Activated CD8-positive, alpha-beta memory T cell treated with anti-CD3 and anti-CD28 coated beads, Interleukin-2, amount 10 ng/mL, durations not matched to agents 7 days and 5 days (primary cell): Measurements from ENCODE around the gene SUDS3. TPM values are rescaled to one million over a fixed set of nuclear protein-coding genes. Genes with fewer than 3 reads are reported as not detected.

Experiments
- ATAC-seq: fragments of 150-1000 bp; cut with Tn5 transposase; one replicate; pipeline ENCODE4 v1.10.0; 2021; ENCODE audit warnings: moderate library complexity
- CTCF ChIA-PET: fragments of 350-600 bp; sonication (Branson Sonifier 250); formaldehyde crosslinking; loops from one replicate; lab custom pipeline; 2021; ENCODE audit warnings: antibody characterized with exemption; lab: Charles Lee
- DNase-seq: peaks from one replicate; pipeline ENCODE4 v3.0.0-alpha.2; 2020
- H3K27ac Mint-ChIP-seq: one replicate; pipeline ENCODE4 v1.8.0; 2021; ENCODE audit warnings: mild to moderate bottlenecking, mixed read lengths
- H3K27me3 Mint-ChIP-seq: one replicate; pipeline ENCODE4 v1.8.0; 2021; ENCODE audit warnings: mixed read lengths
- H3K36me3 Mint-ChIP-seq: one replicate; pipeline ENCODE4 v1.8.0; 2021; ENCODE audit warnings: mild to moderate bottlenecking, mixed read lengths
- H3K4me1 Mint-ChIP-seq: one replicate; pipeline ENCODE4 v1.8.0; 2021; ENCODE audit warnings: mixed read lengths
- H3K4me3 Mint-ChIP-seq: one replicate; pipeline ENCODE4 v1.8.0; 2021; ENCODE audit warnings: mild to moderate bottlenecking, moderate library complexity, mixed read lengths
- H3K9me3 Mint-ChIP-seq: one replicate; pipeline ENCODE4 v1.8.0; 2022; ENCODE audit warnings: low read depth, mixed read lengths
- total RNA-seq, 2 experiments: library from RNA; stranded (reverse); gene quantifications; one replicate each; pipeline ENCODE4 v1.2.3, GENCODE V29; 2021

SUDS3 gene
- total RNA-seq, 2 experiments from 2014 or later = 22.6 to 26.5 TPM

- no peak overlapping the region for H3K4me3 Mint-ChIP-seq
Measured at GRCh38 chr12:118418385-118419057, 42.2 kb downstream of the SUDS3 start.

GRCh38 chr12:118420673-118421072 is 44.3 kb downstream of the SUDS3 start:
- no peak overlapping the region for H3K27ac Mint-ChIP-seq
- H3K4me3 Mint-ChIP-seq = no peak overlapping the region
- H3K9me3 Mint-ChIP-seq = no peaks in the 10 kb centered on the region
- no peaks in the 10 kb centered on the region for H3K27me3 Mint-ChIP-seq
- H3K36me3 Mint-ChIP-seq = peaks cover 11% of the 10 kb centered on the region
- DNase-seq (no peak), ATAC-seq (no peak)
- CTCF ChIA-PET = interaction anchor here (1.4 kb wide), 1 partner anchor 16 kb away, joined by 4 read pairs; no protein-coding TSS in a partner anchor
- no peaks in the 10 kb centered on the region for H3K4me1 Mint-ChIP-seq

More at GRCh38 chr12:118418385-118419057, 42.2 kb downstream of the SUDS3 start:
- CTCF ChIA-PET = interaction anchor here (1.2 kb wide), 1 partner anchor 12 kb away, joined by 3 read pairs; no protein-coding TSS in a partner anchor
- ATAC-seq (no peak), DNase-seq (no peak)
- Mint-ChIP-seq H3K27me3 (no peaks in the 10 kb centered on the region), H3K27ac (no peak overlapping the region), H3K4me1 (no peaks in the 10 kb centered on the region), H3K36me3 (peaks cover 32% of the 10 kb centered on the region), H3K9me3 (no peaks in the 10 kb centered on the region)

- H3K9me3 Mint-ChIP-seq = no peaks in the 10 kb centered on the region
- CTCF ChIA-PET = interaction anchor here (1.0 kb wide), 1 partner anchor 20 kb away, joined by 3 read pairs; no protein-coding TSS in a partner anchor
Measured at GRCh38 chr12:118424884-118425283, 48.5 kb downstream of the SUDS3 start.

DNA sequence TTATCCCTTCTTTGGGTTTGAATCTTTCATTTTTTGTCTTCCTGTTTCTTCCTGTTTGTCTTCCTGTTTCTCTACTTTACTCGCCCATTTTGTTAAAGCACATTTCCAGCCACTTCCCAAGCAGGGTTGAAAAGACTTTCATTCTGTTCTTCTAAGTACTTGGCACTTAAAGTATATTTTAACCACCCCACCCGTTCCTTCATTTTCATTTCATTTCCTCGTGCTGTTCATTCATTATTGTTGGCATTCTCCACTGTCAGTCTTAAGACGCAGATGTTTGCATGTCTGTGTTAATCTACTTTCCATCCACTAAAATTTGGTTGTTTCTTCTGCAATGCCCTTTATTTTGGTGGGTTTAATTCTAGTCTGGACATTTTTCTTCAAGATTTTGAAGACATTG is 49.0 kb downstream of the SUDS3 start:
- H3K9me3 Mint-ChIP-seq = no peaks in the 10 kb centered on the region

More at GRCh38 chr12:118424884-118425283, 48.5 kb downstream of the SUDS3 start:
- no peak for DNase-seq
- Mint-ChIP-seq H3K27me3 (no peaks in the 10 kb centered on the region), H3K27ac (no peak overlapping the region), H3K4me1 (no peaks in the 10 kb centered on the region), H3K36me3 (peaks cover 4% of the 10 kb centered on the region), H3K4me3 (no peak overlapping the region)
- no peak for ATAC-seq

GRCh38 chr12:118427819-118428218 is 51.5 kb downstream of the SUDS3 start:
- Mint-ChIP-seq H3K36me3 (peaks cover 4% of the 10 kb centered on the region), H3K4me3 (no peak overlapping the region), H3K27ac (no peak overlapping the region), H3K27me3 (no peaks in the 10 kb centered on the region), H3K9me3 (no peaks in the 10 kb centered on the region), H3K4me1 (no peaks in the 10 kb centered on the region)
- CTCF ChIA-PET = interaction anchor here (0.9 kb wide), 1 partner anchor 23 kb away, joined by 3 read pairs; no protein-coding TSS in a partner anchor
- ATAC-seq (no peak), DNase-seq (no peak)

More for the DNA sequence above, 49.0 kb downstream of the SUDS3 start:
- Mint-ChIP-seq H3K4me1 (no peaks in the 10 kb centered on the region), H3K36me3 (peaks cover 4% of the 10 kb centered on the region), H3K4me3 (no peak overlapping the region), H3K27ac (no peak overlapping the region), H3K27me3 (no peaks in the 10 kb centered on the region)
- no peak for ATAC-seq
- DNase-seq = no peak
- CTCF ChIA-PET = interaction anchor here (1.0 kb wide), 1 partner anchor 20 kb away, joined by 3 read pairs; no protein-coding TSS in a partner anchor

DNA sequence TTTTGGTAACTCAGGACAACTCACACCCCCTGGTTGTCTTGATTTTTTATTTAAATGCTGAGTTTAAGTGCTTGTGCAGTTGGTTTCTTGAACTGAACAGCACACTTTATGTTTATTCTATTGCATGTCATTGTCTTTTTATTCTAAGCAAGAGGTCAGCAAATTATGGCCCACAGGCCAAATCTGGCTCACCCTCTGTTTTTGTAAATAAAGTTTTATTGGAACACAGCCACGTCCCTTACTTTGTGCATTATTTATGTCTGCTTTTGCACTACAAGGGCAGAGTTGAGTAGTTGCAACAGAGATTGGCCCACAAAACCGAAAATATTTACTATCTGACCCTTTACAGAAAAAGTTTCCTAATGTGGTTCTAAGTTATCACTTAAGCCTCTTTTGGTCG is 52.3 kb downstream of the SUDS3 start:
- ATAC-seq = no peak
- Mint-ChIP-seq H3K27me3 (no peaks in the 10 kb centered on the region), H3K27ac (no peak overlapping the region), H3K4me3 (no peak overlapping the region), H3K9me3 (no peaks in the 10 kb centered on the region), H3K4me1 (no peaks in the 10 kb centered on the region), H3K36me3 (peaks cover 4% of the 10 kb centered on the region)
- CTCF ChIA-PET = no interaction called here
- no peak for DNase-seq

DNA sequence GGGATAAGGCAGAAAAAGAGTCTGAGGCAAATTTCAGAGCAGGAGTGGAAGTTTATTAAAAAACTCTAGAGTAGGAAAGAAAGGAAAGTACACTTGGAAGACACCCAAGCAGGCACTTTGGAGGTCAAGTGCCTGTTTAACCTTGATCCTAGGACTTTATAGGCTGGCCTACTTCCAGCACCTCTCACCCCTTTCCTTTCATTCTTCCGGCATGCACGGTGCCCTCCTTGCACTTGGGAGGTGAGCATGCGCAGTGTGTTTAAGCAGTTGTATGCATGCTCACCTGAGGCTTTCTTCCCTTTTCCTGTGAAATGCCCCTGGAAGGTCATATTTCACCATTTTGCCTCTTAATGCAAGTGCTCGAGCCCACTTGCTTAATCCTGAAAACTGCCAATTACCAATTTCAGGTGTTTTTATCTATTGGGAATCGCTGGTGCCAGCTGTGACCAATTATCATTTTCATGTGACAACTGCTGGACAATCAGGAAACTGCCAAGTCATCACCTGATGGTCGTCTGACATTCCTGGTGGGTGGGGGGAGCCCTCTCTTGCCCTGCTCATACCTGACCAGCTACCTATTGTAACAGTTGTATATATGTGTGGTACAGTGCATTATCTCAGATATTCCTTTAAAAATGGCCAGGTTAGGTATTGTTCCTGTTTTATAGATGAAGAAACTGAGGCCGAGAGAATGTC is 53.5 kb downstream of the SUDS3 start:
- H3K9me3 Mint-ChIP-seq = no peaks in the 10 kb centered on the region
- CTCF ChIA-PET = no interaction called here
- H3K4me1 Mint-ChIP-seq = no peaks in the 10 kb centered on the region
- H3K27me3 Mint-ChIP-seq = no peaks in the 10 kb centered on the region
- peaks cover 4% of the 10 kb centered on the region for H3K36me3 Mint-ChIP-seq
- ATAC-seq = no peak
- no peak overlapping the region for H3K27ac Mint-ChIP-seq
- H3K4me3 Mint-ChIP-seq = no peak overlapping the region
- DNase-seq = no peak

- H3K36me3 Mint-ChIP-seq = peaks cover 4% of the 10 kb centered on the region
- no peak overlapping the region for H3K27ac Mint-ChIP-seq
- no peaks in the 10 kb centered on the region for H3K27me3 Mint-ChIP-seq
- H3K4me1 Mint-ChIP-seq = no peaks in the 10 kb centered on the region
- no peak overlapping the region for H3K4me3 Mint-ChIP-seq
- CTCF ChIA-PET = no interaction called here
- DNase-seq = no peak
- no peaks in the 10 kb centered on the region for H3K9me3 Mint-ChIP-seq
- ATAC-seq = no peak
Measured at GRCh38 chr12:118430516-118430915, 54.2 kb downstream of the SUDS3 start.

DNA sequence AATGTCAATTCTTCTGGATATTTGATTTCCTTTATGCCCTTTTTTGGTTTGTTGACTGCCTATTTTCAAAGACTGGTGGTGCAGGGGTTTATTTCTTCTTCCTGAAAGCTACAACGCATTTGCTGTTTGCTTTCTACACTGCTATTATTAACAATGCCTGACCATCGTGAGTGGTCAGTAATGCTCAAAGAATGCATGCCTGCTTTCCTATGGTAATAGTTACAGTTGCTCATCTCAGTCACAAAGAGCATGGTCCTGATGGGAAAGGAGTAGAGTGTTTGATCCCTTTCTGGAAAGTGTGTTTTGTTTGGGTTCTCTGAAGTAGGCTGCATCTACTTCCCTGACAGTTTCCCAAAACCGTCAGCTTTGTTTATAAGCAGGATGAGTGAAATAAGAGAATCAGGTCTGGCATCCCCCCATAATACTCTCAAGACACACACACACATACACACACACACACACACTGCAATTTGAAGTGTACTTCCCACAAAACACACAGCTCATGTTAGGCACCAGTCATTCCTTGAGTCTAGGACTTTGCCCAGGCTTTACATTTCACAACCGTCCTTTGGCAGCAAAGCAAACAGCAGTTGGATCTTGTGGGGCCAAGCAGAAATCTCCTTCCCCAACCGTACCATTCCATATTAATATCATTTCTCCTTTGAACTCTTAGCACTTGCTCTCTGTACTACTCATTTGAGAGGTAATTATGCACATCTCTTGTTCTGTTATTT is 56.6 kb downstream of the SUDS3 start:
- Mint-ChIP-seq H3K9me3 (no peaks in the 10 kb centered on the region), H3K27me3 (no peaks in the 10 kb centered on the region), H3K27ac (no peak overlapping the region), H3K36me3 (peaks cover 2% of the 10 kb centered on the region), H3K4me1 (no peaks in the 10 kb centered on the region), H3K4me3 (no peak overlapping the region)
- ATAC-seq = no peak
- CTCF ChIA-PET = no interaction called here
- no peak for DNase-seq

DNA sequence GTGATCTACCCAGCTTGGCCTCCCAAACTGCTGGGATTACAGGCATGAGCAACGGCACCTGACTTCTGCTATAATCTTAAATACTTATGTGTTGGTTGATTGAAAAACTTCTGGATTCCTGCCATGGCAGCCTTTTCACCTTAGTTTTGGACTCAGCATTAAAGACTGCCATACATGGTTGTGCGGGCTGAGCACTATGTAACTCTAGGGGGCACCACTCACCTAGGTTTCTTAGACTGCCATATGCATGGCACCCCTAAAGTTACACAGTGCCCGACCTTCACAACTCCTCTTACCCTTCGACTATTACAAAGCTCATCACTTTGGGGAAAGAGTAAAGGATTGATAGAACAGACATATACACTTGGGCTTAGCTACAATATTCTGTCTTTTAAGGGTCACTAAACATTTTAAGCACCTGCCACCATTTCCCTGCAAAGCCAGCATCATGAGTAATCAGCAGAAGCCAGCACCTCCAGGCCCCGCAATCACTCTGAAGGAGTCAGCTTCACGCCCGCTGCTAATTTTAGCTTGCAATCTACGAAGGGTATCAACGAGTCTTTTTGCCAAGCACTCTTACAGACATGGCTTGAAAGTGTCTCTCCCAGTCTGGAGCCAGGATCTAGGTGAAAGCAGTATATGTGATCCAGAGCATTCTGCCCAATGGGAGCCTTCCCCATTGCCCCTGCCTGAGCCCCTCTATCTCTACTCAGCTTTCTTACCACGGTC is 59.8 kb downstream of the SUDS3 start:
- H3K27ac Mint-ChIP-seq = no peak overlapping the region
- H3K36me3 Mint-ChIP-seq = no peaks in the 10 kb centered on the region
- H3K27me3 Mint-ChIP-seq = peaks cover under 1% of the 10 kb centered on the region
- no peak overlapping the region for H3K4me3 Mint-ChIP-seq
- CTCF ChIA-PET = no interaction called here
- DNase-seq (no peak), ATAC-seq (no peak)
- H3K4me1 Mint-ChIP-seq = no peaks in the 10 kb centered on the region
- H3K9me3 Mint-ChIP-seq = no peaks in the 10 kb centered on the region

- no peak overlapping the region for H3K27ac Mint-ChIP-seq
- no peak for ATAC-seq
- H3K27me3 Mint-ChIP-seq = peaks cover 5% of the 10 kb centered on the region
- no peak for DNase-seq
- H3K36me3 Mint-ChIP-seq = no peaks in the 10 kb centered on the region
- H3K9me3 Mint-ChIP-seq = no peaks in the 10 kb centered on the region
- H3K4me1 Mint-ChIP-seq = no peaks in the 10 kb centered on the region
- CTCF ChIA-PET = no interaction called here
- H3K4me3 Mint-ChIP-seq = no peak overlapping the region
Measured at GRCh38 chr12:118436986-118437385, 60.6 kb downstream of the SUDS3 start.

DNA sequence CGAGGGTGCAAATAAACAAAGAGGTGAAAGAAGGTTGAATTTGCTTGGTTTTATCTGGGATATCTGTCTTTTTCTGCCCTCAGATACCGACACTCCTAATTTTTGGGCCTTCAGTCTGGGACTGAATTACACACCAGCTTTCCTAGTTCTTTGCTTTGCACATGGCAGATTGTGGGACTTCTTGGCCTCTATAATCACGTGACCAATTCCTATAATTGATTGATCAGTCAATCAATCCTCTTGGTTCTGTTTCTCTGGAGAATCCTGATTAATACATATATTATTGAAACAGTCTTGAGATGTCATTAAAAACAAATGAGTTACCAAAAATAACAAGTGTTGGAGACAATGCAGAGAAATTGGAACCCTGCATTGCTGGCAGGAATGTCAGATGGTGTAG is 62.7 kb downstream of the SUDS3 start:
- no peaks in the 10 kb centered on the region for H3K36me3 Mint-ChIP-seq
- no peaks in the 10 kb centered on the region for H3K4me1 Mint-ChIP-seq
- H3K27ac Mint-ChIP-seq = no peak overlapping the region
- H3K27me3 Mint-ChIP-seq = peaks cover 5% of the 10 kb centered on the region
- H3K9me3 Mint-ChIP-seq = no peaks in the 10 kb centered on the region
- ATAC-seq = no peak
- CTCF ChIA-PET = no interaction called here
- no peak for DNase-seq
- H3K4me3 Mint-ChIP-seq = no peak overlapping the region

GRCh38 chr12:118446247-118446646 is 69.9 kb downstream of the SUDS3 start:
- Mint-ChIP-seq H3K4me1 (no peaks in the 10 kb centered on the region), H3K27me3 (peaks cover 4% of the 10 kb centered on the region), H3K9me3 (no peaks in the 10 kb centered on the region), H3K4me3 (no peak overlapping the region), H3K27ac (no peak overlapping the region), H3K36me3 (no peaks in the 10 kb centered on the region)
- CTCF ChIA-PET = no interaction called here
- ATAC-seq (no peak), DNase-seq (no peak)
